GM18870 (cell line): ENCODE measurements around the gene LYRM1.
"Not testable (repeated sequence)": the region's sequence is repeated elsewhere in the genome, so short reads cannot be mapped to it uniquely, and the experiment has no call there.

Experiments used
- ATAC-seq: cut with Tn5 transposase; IDR thresholded peaks from one replicate; pipeline ENCODE4 v1.9.1; 2021; ENCODE audit warnings: moderate library complexity; ENCODE audit not compliant: unreplicated experiment

The LYRM1 gene

GRCh38 chr16:20900299-20901067, at the start of gene LYRM1, which contains the start of gene DCUN1D3:
Gene LYRM1 (plus strand): TSS chr16:20900771. CDS start chr16:20915556, 14,785 bp downstream.
Gene DCUN1D3 (minus strand): TSS chr16:20900358. CDS start chr16:20862538, 37,820 bp downstream.
- ATAC-seq: peak; percentile 79

GRCh38 chr16:20850981-20851380, 49.6 kb upstream of the LYRM1 start:
- ATAC-seq: no peak

- no peak for ATAC-seq
These were observed 49.0 kb upstream of the LYRM1 start for GRCh38 chr16:20851601-20852000.

- ATAC-seq: no peak
These were observed 47.4 kb upstream of the LYRM1 start for GRCh38 chr16:20853143-20853542.

GRCh38 chr16:20853981-20854620, 46.5 kb upstream of the LYRM1 start:
- ATAC-seq: no peak

GRCh38 chr16:20854963-20855362, 45.6 kb upstream of the LYRM1 start:
- no peak for ATAC-seq

GRCh38 chr16:20857281-20857680, 43.3 kb upstream of the LYRM1 start:
- ATAC-seq: no peak

GRCh38 chr16:20859229-20859628, 41.3 kb upstream of the LYRM1 start:
- no peak for ATAC-seq

GRCh38 chr16:20859699-20860098, 40.9 kb upstream of the LYRM1 start:
- no peak for ATAC-seq

- no peak for ATAC-seq
These were observed 40.2 kb upstream of the LYRM1 start for GRCh38 chr16:20860361-20860760.

- ATAC-seq: not testable (repeated sequence)
These were observed 39.6 kb upstream of the LYRM1 start for GRCh38 chr16:20860995-20861394.

GRCh38 chr16:20862162-20862960, 38.2 kb upstream of the LYRM1 start:
- no peak for ATAC-seq

GRCh38 chr16:20864376-20864775, 36.2 kb upstream of the LYRM1 start:
- not testable (repeated sequence) for ATAC-seq

GRCh38 chr16:20865420-20866131, 35.0 kb upstream of the LYRM1 start:
- peak; percentile 76 for ATAC-seq

- ATAC-seq: no peak
These were observed 34.3 kb upstream of the LYRM1 start for GRCh38 chr16:20866145-20866772.

- no peak for ATAC-seq
These were observed 33.8 kb upstream of the LYRM1 start for GRCh38 chr16:20866801-20867200.

GRCh38 chr16:20867585-20867984, 33.0 kb upstream of the LYRM1 start:
- ATAC-seq: no peak

GRCh38 chr16:20868890-20869289, 31.7 kb upstream of the LYRM1 start:
- no peak for ATAC-seq

GRCh38 chr16:20870122-20870820, 30.3 kb upstream of the LYRM1 start:
- ATAC-seq: no peak

GRCh38 chr16:20871258-20871657, 29.3 kb upstream of the LYRM1 start:
- ATAC-seq: no peak
